NCI-H2227 (cell line): Measurements from ENCODE around the gene SNX21.

Experiments
- DNase-seq: peaks from one replicate; lab custom pipeline; 2025; ENCODE audit not compliant: unreplicated experiment; lab: John Stamatoyannopoulos, UW

The SNX21 gene

DNA sequence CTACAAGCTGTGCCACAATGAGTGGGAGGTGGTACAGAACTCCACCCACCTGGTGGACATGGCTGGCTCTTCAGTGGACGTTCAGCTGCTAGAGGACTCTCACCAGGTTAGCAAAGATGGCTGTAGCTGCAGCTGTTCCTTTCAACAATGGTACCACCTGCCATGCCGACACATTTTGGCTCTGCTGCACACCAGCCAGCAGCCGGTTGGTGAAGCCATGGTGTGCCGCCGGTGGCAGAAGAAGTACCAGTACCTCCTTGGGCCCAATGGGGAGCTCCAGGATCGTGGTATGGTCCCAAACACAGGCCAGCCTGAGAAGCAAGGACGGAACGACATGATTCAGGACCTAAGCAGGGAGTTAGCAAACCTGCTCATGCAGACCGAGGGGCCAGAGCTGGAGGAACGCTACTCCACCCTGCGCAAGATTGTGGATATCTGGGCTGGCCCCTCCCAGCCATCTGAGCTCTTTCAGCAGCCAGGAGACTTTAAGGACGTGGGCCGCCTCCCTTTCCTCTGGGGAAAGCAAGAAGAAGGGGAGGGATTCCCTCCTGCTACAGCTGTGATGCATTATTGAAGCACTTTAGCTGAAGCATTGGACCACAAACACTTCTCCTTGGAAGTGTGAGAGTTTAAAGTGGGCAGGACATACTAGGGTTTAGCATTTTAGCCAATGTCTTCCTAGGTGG, 44.6 kb downstream of the SNX21 start:
- no peak for DNase-seq

DNA sequence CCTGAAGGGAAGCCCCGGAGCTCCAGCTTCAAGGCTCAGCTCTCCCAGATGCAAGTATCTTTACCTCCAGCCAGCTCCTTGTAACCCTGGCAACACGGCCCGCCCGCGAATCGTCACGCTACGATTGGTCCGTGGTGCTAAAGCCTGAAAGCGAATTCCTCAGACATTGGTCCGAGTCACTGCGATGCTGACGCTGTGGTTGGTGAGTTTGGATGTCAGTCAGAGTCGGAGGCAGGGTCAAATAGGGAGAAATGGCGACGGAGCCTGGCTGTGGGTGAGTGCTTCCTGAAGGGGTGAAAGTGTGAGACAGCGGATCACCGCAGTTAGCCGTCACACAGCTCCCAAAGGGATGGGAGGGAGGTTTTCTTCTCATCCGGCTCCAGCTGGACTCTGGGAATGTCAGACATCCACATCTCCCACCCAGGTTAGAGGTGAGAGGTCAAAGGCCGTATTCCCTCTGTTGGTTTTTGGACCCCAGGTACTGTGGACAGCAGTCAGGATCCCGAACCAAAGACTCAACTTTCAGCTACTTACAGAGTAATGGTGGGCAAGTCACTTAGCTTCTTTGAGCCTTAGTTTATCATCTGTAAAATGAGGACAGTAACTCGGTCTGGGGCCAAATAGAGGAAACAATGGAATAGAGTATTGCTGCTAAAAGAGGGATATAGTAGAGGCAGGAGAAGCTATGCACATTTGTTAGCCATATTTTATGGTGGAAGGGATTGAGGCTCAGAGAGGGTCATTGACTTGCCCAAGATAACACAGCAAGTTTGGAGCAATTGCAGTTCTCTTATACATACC, 47.6 kb downstream of the SNX21 start, which contains the start of gene ZSWIM1:
TSS of gene ZSWIM1 (plus strand) at position 240 of the 801 bp plus-strand sequence. CDS start 1,366 bp downstream, outside the sequence.
- peak; percentile 100 for DNase-seq

DNA sequence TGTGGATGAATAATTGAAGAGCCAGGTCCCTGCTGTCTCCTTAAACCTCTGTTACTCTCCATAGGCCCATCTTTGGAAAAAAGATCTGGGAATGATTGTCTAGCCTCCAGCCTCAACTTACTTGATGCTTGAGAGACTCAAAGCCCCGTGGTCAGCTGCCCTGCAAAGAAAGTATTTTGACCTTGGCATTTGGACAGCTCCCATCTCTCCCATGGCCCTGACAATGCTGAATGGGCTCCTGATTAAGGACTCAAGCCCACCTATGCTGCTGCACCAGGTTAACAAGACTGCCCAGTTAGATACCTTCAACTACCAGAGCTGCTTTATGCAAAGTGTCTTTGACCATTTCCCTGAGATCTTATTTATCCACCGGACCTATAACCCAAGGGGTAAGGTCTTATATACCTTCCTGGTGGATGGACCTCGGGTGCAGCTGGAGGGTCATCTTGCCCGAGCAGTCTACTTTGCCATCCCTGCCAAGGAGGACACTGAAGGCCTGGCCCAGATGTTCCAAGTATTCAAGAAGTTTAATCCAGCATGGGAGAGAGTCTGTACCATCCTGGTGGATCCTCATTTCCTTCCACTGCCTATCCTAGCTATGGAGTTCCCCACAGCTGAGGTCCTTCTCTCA, 49.0 kb downstream of the SNX21 start:
- no peak for DNase-seq

DNA sequence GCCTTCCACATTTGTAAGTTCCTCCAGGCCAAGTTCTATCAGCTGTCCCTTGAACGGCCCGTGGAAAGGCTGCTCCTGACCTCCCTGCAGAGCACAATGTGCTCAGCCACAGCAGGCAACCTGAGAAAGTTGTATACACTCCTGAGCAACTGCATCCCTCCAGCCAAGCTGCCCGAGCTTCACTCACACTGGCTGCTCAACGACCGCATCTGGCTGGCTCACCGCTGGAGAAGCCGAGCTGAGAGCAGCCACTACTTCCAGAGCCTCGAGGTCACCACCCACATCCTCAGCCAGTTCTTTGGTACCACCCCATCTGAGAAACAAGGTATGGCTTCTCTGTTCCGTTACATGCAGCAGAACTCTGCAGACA, 49.5 kb downstream of the SNX21 start:
- no peak for DNase-seq

DNA sequence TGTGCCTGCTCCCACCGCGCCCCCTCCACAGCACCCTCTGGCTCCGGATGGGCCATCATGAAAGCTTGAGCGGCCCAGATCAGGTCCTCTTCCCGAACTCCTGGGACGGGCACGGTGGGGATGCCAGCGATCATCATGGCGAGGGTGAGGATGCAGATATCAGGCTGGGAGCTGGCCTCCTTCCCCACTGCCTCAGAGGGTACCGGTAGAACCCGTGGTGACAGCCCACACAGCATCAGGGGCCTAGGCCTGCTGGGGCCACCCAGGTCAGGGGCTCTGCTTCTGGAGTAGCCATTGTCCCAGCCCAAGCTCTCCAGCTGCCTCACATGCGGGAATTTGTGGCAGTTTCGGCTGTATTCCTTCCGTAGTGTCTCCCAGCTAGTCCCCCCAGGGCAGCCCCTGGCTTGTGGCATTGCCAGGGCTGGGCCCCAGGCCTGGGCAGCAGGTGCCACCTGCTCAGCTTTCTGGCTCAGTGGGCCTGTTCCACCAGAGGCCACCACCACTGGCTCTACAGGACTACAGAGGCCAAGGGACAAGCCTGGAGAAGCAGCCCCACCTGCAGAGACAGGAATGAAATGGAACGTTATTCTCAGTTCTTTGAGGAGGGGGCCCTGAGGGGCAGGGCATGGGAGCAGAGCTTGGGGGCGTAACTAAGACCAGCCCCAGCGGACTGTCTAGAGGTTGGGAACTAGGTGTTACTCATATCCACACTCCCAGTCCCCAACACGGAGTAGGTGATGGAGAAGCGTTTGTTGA, 53.2 kb downstream of the SNX21 start:
- DNase-seq: no peak

DNA sequence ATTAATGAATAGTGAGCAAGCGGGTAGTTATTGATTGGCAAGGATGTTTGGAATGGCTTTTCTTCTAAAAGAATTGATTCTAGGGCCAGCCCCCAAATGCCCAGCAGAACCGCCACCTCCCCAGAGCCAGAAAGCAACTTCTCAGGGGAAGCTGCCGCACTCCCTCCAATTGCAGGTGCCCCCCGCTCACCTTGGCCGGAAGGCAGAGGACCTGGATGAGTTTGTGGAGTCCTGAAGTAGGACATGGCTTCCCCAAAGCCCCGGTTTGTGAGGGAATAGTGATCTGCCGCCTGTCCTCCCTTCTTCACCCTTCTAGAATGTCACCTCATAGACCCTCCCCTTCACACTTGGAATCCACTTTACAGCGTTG, 53.7 kb downstream of the SNX21 start, which contains the start of gene SPATA25:
TSS of gene SPATA25 (minus strand) at position 277 of the 370 bp plus-strand sequence. CDS start at position 245, 32 bp downstream.
- DNase-seq: no peak

DNA sequence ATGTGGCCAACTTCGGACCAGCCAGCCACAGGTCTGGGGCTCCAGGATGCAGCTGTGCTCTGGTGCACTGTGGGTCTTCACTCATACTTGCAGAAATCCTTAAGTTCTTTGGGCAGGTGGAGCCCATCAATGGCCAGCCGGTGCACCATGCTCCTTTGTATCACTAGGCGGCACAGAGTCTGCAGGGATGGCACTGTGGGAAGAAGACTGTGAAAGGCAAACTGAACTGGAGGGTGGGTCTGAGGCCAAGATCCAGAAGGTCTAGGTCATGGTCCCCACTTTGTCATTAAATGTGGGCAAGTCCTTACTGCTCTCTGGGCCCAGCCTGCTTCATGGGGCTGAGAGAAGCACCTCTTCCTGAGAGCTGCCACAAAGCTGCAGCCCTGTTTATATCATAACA, 55.1 kb downstream of the SNX21 start:
- DNase-seq: no peak

DNA sequence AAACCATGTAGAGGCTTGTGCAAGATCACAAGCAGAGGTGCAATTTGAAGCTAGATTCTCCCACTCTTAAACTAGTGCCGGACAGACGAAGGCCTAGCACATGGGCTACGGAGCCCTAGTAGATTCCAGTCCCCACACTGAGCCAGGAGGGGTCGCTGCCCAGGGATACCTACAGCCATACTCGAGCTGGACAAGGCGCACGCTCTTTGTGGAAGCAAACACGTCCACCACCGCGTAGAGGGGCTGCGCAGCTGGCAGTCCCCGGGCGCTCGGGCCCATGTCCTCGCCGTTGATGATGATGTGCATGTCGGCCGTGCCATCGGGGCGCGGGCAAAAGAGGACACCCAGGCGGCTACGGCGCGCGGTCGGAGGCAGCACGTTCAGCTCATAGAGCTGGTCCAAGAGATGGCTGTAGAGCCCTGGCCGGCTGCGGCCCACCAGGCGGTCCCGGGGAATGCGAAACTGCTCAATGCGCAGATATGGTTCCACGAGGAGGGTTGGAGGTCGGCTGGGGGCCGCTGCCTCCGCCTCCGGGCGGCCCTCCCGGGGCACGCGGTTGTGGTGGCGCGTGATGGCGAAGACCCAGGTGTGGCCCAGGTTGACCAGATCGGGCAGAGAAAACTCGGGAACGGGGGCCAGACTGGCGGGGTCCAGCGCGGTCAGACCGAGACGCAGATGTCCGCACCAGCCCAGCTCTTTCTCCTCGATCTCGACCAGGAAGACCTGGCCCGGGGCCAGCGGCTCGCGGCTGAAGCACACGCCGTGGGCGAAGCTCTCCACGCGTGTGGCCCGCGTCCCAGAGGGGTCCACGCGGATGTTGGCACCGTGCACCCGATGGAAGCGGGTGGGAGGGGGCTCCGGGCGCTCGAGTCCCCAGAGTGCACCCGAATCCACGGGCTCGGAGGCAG, 56.7 kb downstream of the SNX21 start:
- DNase-seq: peak; percentile 82

DNA sequence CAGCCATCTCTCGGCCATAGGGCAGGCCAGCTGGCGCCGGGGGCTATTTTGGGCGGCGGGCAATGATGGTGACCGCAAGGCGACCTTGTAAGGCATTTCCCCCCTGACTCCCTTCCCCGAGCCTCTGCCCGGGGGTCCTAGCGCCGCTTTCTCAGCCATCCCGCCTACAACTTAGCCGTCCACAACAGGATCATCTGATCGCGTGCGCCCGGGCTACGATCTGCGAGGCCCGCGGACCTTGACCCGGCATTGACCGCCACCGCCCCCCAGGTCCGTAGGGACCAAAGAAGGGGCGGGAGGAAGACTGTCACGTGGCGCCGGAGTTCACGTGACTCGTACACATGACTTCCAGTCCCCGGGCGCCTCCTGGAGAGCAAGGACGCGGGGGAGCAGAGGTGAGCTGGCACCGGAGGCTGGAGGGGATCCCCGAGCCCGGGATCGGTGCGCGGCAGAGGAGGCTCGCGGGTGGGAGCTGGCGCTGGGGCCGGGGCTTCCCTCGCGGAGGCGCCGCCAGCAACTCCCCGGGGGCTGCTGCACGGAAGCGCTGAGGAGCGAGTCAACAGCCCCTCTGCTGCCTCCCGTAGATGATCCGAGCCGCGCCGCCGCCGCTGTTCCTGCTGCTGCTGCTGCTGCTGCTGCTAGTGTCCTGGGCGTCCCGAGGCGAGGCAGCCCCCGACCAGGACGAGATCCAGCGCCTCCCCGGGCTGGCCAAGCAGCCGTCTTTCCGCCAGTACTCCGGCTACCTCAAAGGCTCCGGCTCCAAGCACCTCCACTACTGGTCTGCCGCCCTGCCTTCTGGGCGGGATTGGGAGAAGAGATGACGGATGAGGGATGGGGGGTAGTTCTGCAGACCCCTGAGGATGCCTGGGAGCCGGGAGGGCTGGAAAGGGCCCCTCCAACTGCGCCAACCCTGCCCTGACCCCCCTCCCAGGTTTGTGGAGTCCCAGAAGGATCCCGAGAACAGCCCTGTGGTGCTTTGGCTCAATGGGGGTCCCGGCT, 57.7 kb downstream of the SNX21 start, which contains the start of the genes CTSA and NEURL2:
TSS of gene CTSA (plus strand) at position 351 of the 999 bp plus-strand sequence. CDS start at position 585, 234 bp downstream.
TSS of gene NEURL2 (minus strand) at position 224 of the 999 bp plus-strand sequence. CDS start at position 7, 217 bp downstream.
- DNase-seq: peak; percentile 91

DNA sequence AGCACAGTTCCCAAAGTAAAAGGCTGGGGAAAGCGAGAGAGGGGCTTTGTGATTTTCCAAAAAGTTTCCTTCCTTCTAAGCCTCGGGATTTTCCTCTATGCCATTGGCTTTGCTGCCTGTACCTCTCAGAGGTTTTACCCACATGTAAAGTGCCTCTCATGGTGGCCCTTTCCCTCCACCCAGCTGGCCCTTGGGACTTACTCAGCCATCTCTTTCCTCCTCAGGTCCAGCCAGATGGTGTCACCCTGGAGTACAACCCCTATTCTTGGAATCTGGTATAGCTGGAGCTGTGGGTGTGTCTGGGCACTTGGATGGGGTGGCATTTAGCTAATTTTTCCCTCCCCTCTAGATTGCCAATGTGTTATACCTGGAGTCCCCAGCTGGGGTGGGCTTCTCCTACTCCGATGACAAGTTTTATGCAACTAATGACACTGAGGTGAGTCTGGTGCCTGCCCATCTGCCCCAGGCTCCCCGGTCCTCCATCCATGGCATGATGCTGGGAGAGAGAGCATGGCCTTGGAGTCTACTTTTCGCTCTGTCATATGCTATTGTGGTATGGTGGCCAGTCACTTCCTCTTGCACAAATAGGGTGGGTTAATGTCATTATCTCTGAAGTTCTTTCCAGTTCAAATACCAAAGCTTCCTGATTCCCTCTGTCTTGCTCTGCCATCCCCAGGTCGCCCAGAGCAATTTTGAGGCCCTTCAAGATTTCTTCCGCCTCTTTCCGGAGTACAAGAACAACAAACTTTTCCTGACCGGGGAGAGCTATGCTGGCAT, 58.6 kb downstream of the SNX21 start:
- peak; percentile 9 for DNase-seq
